NCI-H1417 treated with DMSO at 0.1 percent for 48 hours (cell line): Measurements from ENCODE around the gene UROC1.

Source experiments
- DNase-seq: peaks from one replicate; lab custom pipeline; 2025; lab: John Stamatoyannopoulos, UW

The UROC1 gene

DNA sequence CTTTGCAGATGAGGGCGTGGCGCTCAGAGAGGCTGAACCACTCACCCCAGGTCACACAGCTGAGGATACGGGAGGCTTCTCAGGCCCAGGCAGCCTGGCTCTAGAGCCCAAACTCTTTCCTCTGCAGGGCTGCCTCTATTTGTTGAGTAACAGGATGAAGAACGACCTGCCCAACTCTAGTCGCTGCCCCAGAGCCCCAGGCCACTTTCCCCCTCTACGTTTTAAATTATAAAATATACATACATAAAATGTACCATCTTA, 22.7 kb downstream of the UROC1 start:
- DNase-seq: no peak

DNA sequence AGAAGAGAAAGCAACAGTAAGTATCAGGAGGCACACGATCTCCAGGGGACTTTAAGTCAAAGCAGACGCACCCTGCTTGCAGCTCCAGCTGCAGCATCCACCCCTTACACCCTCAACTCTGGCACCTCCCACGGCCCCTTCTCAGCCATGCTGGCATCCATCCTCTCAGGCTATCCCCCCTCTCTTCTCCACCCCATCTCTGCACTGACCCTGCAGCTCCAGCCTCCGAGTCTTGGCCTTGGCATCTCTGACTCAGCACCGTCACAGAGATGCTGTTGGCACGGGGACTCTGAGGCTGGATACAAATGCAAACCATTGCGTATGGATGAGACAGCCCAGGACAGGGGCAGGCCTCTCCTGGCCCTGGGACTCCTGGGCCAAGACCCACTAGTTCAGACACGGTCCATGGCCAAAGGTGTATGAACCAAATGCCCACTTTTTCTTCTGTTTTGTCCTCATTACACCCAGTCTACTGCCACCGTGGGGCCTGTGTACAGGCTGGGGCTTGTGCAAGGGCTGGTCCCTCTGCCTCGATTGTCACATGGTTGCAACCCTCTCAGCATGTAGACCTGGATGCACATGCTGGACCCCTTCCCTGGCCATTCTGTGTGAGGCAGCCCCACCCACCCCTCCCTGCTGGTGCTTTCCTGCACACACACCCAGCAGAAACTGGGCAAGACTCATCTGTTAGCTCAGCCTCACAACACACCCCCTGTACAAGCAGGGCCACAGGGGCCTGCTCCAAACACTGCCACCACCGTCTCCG, 23.2 kb downstream of the UROC1 start:
- no peak for DNase-seq

GRCh38 chr3:126493739-126494138, 23.8 kb downstream of the UROC1 start:
- no peak for DNase-seq

DNA sequence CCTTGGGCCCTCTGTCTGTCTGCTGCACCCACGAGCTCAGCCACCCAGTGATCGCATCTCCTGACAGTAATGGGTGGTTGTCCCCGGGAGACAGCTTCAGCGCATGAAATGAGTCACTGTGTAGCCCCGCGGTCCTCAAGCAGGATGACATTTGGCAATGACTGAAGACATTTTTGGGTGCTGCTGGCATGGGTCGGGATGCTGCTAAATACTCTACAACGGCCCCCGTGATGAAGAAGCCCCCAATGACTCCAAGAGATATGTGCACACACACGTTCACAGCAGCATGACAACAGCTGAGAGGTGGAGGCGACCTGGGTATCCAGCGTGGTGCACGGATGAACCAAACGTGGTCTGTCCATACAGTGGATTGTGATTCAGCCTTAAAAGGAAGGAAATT, 24.5 kb downstream of the UROC1 start:
- no peak for DNase-seq

GRCh38 chr3:126491221-126492013, 26.2 kb downstream of the UROC1 start:
- no peak for DNase-seq

- no peak for DNase-seq
Measured at GRCh38 chr3:126490619-126491018, 27.0 kb downstream of the UROC1 start.

- DNase-seq: no peak
Measured at GRCh38 chr3:126488886-126489569, 28.5 kb downstream of the UROC1 start.

- no peak for DNase-seq
Measured at GRCh38 chr3:126488185-126488584, 29.4 kb downstream of the UROC1 start.

GRCh38 chr3:126487151-126487771, 30.3 kb downstream of the UROC1 start:
- DNase-seq: no peak

DNA sequence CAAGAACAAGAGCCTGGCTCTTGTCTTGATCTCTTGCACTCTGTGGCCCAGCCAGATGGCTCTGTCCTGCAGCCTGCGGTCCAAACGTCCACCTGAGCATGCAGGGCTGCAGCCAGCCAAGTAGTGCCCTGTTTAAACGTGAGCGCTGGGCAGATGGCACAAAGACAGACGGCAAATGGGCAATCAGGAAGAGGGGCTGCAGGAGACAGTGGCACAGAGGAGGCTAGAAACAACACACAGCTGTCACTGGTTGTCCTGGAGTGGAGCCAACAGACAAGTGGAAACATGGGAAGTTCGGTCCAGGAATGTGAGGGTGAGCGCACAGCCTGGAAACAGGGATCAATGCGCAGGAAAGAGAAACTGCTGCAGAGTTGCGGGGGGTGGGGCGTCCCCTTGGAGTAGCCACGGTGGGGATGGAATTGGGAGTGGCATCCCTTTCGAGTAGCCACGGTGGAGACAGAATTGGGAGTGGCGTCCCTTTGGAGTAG, 31.2 kb downstream of the UROC1 start:
- no peak for DNase-seq

DNA sequence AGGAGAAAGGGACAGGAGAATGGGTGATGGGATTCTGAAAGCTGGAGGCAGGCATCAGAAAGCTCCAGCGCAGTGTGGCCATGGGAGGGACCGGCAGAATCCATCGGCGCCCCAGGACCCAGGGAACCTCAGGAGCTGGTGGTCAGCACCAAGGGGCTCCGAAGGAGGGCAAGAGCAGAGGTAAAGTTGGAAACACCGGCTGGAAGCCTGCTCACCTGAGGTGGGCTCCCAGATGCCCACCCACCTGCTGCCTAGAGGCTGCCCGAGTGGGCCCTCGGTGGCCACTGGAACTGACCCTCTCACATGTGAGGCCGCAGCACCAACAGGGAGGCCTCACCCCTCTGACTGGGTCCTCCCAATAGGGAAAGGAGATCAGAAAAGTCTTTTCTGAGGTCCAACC, 31.6 kb downstream of the UROC1 start:
- DNase-seq: no peak

GRCh38 chr3:126485176-126485897, 32.2 kb downstream of the UROC1 start:
- no peak for DNase-seq

GRCh38 chr3:126484662-126485061, 32.9 kb downstream of the UROC1 start:
- DNase-seq: no peak

- no peak for DNase-seq
Measured at GRCh38 chr3:126484148-126484547, 33.4 kb downstream of the UROC1 start.

GRCh38 chr3:126483321-126483761, 34.2 kb downstream of the UROC1 start:
- DNase-seq: no peak

DNA sequence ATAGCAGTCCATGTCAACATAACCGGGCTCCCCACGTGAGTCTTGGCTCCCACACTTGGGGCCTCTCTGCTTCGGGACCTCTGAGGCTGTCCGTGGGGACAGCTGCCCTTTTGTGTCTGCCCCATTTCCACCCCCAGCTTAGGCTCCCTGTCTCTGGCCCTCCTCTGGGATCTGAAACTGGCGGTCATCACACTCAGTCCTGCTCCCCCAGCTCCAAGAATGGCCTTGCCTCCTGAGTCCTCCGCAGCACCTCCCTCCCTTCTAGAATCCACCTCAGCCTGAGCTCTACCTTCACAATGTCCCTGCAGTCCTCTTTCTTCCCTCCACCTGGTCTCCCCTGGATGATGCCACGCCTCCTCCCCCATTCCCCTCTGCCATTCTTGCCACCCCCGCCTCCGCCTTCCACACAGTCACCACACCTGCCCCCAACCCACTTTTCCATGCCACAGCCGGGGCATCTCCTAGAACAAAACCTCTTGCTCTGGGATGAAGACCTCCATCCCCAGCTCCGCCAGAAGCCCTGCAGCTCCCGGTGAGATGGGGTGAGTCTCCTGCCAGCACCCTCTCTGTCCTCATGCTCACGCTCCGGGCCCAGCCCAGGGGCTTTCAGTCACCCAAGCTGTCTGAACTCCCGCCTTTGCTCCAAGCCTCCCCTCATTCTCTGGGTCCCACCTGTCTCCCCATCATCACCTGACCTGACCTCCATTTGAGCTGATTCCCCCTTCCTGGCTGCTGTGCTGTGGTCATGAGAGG, 34.9 kb downstream of the UROC1 start:
- DNase-seq: no peak

GRCh38 chr3:126481808-126482502, 35.6 kb downstream of the UROC1 start:
- DNase-seq: no peak

DNA sequence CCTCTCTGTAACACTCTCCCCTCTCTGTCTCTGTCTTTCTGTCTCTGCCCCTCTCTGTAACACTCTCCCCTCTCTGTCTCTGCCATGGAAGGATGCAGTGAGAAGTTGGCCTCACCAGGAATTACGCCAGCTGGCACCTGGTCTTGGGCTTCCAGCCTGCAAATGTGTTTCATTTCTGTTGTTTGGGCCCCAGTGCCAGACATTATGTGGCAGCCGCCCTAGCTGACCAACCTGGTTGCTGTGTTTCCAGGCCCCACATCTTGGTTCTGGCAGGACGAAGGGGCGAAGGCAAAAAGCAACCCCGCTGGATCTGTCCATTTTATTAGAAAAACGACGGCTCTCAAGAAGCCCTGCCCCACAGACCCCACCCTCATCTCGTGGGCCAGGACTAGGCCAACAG, 36.7 kb downstream of the UROC1 start:
- no peak for DNase-seq

GRCh38 chr3:126480206-126480605, 37.4 kb downstream of the UROC1 start:
- no peak for DNase-seq

- no peak for DNase-seq
Measured at GRCh38 chr3:126479642-126480041, 37.9 kb downstream of the UROC1 start.
